ENCODE data around the gene USP3. TPM values are rescaled to one million over a fixed set of nuclear protein-coding genes. Genes with fewer than 3 reads are reported as not detected.

The USP3 gene
- 48.8 and 64.2 TPM in 2 replicates for total RNA-seq (ENCODE audit: low replicate concordance)

- Histone ChIP-seq H3F3A (ENCODE audit: low read depth) (peaks cover 28% of the 10 kb centered on the region), H3K4me3 (peak within 1 kb of the TSS; percentile 70), H3K79me2 (ENCODE audit: low read depth) (peaks cover 39% of the 10 kb centered on the region), H3K27me3 (peaks cover 85% of the 10 kb centered on the region), H3K4me2 (peak within 1 kb of the TSS; percentile 83), H3K36me3 (no peaks in the 10 kb centered on the region), H2AFZ (replicated peaks) (peak within 1 kb of the TSS; percentile 68), H3K9me3 (ENCODE audit: low read depth) (no peaks in the 10 kb centered on the region), H4K20me1 (ENCODE audit: low read depth) (peaks cover 52% of the 10 kb centered on the region), H3K4me1 (peaks cover 15% of the 10 kb centered on the region), H3K9ac (peak within 1 kb of the TSS; percentile 40), H3K27ac (no peak within 1 kb of the TSS)
- Mint-ChIP-seq H3K27me3 (ENCODE audit: insufficient read depth, low read depth) (peaks cover 7% of the 10 kb centered on the region), H3K27ac (peak within 1 kb of the TSS; percentile 89), H3K9me3 (no peaks in the 10 kb centered on the region), H3K4me1 (peaks cover 62% of the 10 kb centered on the region), H3K36me3 (no peaks in the 10 kb centered on the region), H3K4me3 (peak within 1 kb of the TSS; percentile 94)
- DNase-seq (ENCODE audit: low spot score): peak; percentile 97
- TF ChIP-seq, protein P1, sequence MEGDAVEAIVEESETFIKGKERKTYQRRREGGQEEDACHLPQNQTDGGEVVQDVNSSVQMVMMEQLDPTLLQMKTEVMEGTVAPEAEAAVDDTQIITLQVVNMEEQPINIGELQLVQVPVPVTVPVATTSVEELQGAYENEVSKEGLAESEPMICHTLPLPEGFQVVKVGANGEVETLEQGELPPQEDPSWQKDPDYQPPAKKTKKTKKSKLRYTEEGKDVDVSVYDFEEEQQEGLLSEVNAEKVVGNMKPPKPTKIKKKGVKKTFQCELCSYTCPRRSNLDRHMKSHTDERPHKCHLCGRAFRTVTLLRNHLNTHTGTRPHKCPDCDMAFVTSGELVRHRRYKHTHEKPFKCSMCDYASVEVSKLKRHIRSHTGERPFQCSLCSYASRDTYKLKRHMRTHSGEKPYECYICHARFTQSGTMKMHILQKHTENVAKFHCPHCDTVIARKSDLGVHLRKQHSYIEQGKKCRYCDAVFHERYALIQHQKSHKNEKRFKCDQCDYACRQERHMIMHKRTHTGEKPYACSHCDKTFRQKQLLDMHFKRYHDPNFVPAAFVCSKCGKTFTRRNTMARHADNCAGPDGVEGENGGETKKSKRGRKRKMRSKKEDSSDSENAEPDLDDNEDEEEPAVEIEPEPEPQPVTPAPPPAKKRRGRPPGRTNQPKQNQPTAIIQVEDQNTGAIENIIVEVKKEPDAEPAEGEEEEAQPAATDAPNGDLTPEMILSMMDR (IDR thresholded peaks at IDR 0.05): peak; percentile 44
- TF ChIP-seq EZH2phosphoT487 (IDR thresholded peaks at IDR 0.05): no peak
- no peak for TF ChIP-seq EZH2 (IDR thresholded peaks at IDR 0.05)
Measured at GRCh38 chr15:63504247-63504978, at the start of gene USP3. USP3 (plus strand) TSS chr15:63504593; CDS start chr15:63504740, 147 bp downstream.

- Mint-ChIP-seq H3K4me3 (no peak overlapping the region), H3K27me3 (ENCODE audit: insufficient read depth, low read depth) (peaks cover 8% of the 10 kb centered on the region), H3K9me3 (peaks cover 14% of the 10 kb centered on the region), H3K4me1 (peaks cover 10% of the 10 kb centered on the region), H3K27ac (no peak overlapping the region), H3K36me3 (no peaks in the 10 kb centered on the region)
- H3K4me1 ChIP-seq: peaks cover 15% of the 10 kb centered on the region
- H3K36me3 ChIP-seq: no peaks in the 10 kb centered on the region
- H3K9me3 ChIP-seq (ENCODE audit: low read depth): no peaks in the 10 kb centered on the region
- H2AFZ ChIP-seq (replicated peaks): no peak overlapping the region
- no peak overlapping the region for H3K4me2 ChIP-seq
- no peak overlapping the region for H3K27ac ChIP-seq
- no peak for DNase-seq (ENCODE audit: low spot score)
- no peaks in the 10 kb centered on the region for H3K79me2 ChIP-seq (ENCODE audit: low read depth)
- no peak overlapping the region for H3K4me3 ChIP-seq
- no peaks in the 10 kb centered on the region for H4K20me1 ChIP-seq (ENCODE audit: low read depth)
- no peak overlapping the region for H3K9ac ChIP-seq
- no peaks in the 10 kb centered on the region for H3K27me3 ChIP-seq
- TF ChIP-seq EZH2 (IDR thresholded peaks at IDR 0.05) (no peak), EZH2phosphoT487 (IDR thresholded peaks at IDR 0.05) (no peak)
- TF ChIP-seq, protein P1 (IDR thresholded peaks at IDR 0.05): no peak
- H3F3A ChIP-seq (ENCODE audit: low read depth): peaks cover 5% of the 10 kb centered on the region
Measured at GRCh38 chr15:63456258-63456657, 48.1 kb upstream of the USP3 start.

DNA sequence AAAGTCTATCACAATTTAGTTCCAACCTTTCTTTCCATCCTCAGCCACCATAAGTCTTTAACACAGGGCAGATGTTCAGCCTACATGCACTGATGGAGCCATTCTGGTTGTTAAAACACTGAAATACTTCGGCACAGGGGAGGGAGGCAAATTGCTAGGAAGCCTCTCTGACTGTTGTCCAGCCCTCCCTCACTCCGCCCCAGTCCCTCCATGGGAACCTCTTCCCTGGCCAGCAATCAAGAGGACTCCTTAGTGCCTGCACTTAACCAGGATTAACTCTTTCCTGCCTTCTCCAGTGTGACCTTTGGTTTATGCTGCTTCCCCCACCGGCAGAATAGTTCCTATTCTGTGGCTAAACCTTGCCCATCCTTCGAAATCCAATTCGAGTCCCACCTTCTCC is 47.0 kb upstream of the USP3 start:
- Mint-ChIP-seq H3K9me3 (peaks cover 14% of the 10 kb centered on the region), H3K4me1 (peaks cover 13% of the 10 kb centered on the region), H3K27ac (no peak overlapping the region), H3K27me3 (ENCODE audit: insufficient read depth, low read depth) (peaks cover 7% of the 10 kb centered on the region), H3K36me3 (no peaks in the 10 kb centered on the region), H3K4me3 (no peak overlapping the region)
- Histone ChIP-seq H2AFZ (replicated peaks) (peak overlapping the region; percentile 50), H3K4me2 (peak overlapping the region; percentile 4), H3K4me1 (peaks cover 18% of the 10 kb centered on the region), H3K9me3 (ENCODE audit: low read depth) (no peaks in the 10 kb centered on the region), H3F3A (ENCODE audit: low read depth) (peaks cover 6% of the 10 kb centered on the region), H3K36me3 (no peaks in the 10 kb centered on the region), H3K9ac (no peak overlapping the region), H4K20me1 (ENCODE audit: low read depth) (no peaks in the 10 kb centered on the region), H3K27ac (no peak overlapping the region), H3K27me3 (no peaks in the 10 kb centered on the region), H3K79me2 (ENCODE audit: low read depth) (no peaks in the 10 kb centered on the region), H3K4me3 (no peak overlapping the region)
- TF ChIP-seq EZH2 (IDR thresholded peaks at IDR 0.05) (no peak), EZH2phosphoT487 (IDR thresholded peaks at IDR 0.05) (no peak)
- TF ChIP-seq, protein P1 (IDR thresholded peaks at IDR 0.05): no peak
- no peak for DNase-seq (ENCODE audit: low spot score)
